Activated CD4-positive, alpha-beta memory T cell treated with anti-CD3 and anti-CD28 coated beads for 36 hours (primary cell): ENCODE data around the gene TCAP. TPM values are rescaled to one million over a fixed set of nuclear protein-coding genes. Genes with fewer than 3 reads are reported as not detected.

ENCODE experiments used
- CTCF ChIA-PET: fragments of 350-600 bp; sonication (Branson Sonifier 250); formaldehyde crosslinking; loops from one replicate; lab custom pipeline; 2021; ENCODE audit warnings: antibody characterized with exemption, inconsistent platforms; lab: Charles Lee
- POLR2A ChIA-PET: fragments of 350-600 bp; sonication (Branson Sonifier 250); formaldehyde crosslinking; loops from one replicate; lab custom pipeline; 2021; ENCODE audit warnings: antibody characterized with exemption; lab: Charles Lee
- DNase-seq: peaks from one replicate; pipeline ENCODE4 v3.0.0-alpha.2; 2020
- H3K27ac Mint-ChIP-seq: one replicate; pipeline ENCODE4 v1.8.0; 2021; ENCODE audit warnings: mixed read lengths
- H3K27me3 Mint-ChIP-seq: one replicate; pipeline ENCODE4 v1.8.0; 2021; ENCODE audit warnings: mixed read lengths
- H3K36me3 Mint-ChIP-seq: one replicate; pipeline ENCODE4 v1.8.0; 2021; ENCODE audit warnings: mixed read lengths
- H3K4me1 Mint-ChIP-seq: one replicate; pipeline ENCODE4 v1.8.0; 2021; ENCODE audit warnings: low read depth, mixed read lengths
- H3K4me3 Mint-ChIP-seq: one replicate; pipeline ENCODE4 v1.8.0; 2021; ENCODE audit warnings: mild to moderate bottlenecking, mixed read lengths
- H3K9me3 Mint-ChIP-seq: one replicate; pipeline ENCODE4 v1.8.0; 2021; ENCODE audit warnings: mixed read lengths
- intact Hi-C: fragments of 100-400 bp; cut with micrococcal nuclease; formaldehyde crosslinking; loops from one replicate; pipeline ENCODE4 v1.15.1; 2023
- total RNA-seq, 2 experiments: library from RNA; stranded (reverse); gene quantifications; one replicate each; pipeline ENCODE4 v1.2.3, GENCODE V29; 2021

Gene TCAP
- total RNA-seq, 2 experiments from 2014 or later: 0.80 to 0.90 TPM

DNA sequence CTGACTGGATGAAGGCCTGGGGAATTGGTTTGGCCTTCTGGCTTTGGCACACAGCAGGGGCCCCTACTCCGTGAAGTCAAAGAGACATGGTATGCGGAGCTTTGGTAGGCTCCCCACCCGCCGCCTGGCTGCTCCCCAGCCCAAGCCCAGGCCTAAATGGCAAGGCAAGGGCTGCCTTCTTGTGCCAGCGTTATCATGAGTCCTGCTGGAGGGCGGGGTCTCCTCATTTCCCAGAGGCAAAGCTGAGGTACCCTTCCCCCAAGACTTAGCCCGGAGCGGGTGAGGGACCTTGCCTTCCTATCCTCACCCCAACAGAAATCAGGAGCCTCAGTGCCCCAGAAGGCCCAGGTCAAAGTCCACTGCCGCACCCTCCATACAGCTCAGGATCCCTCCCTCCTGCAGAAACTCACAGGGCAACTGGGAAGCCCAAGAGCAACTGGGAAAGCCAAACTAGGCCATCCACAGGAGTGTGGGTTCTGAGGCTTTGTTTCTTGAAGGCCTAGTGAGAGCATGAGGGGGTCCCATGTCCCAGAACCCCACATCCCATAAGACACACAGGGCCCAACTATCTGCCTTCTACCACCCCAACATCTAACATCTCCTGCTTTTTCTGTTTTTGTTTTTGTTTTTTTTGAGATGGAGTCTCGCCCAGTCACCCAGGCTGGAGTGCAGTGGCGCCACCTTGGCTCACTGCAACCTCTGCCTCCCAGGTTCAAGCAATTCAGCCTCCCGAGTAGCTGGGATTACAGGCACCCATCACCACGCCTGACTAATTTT lies 13.4 kb downstream of the TCAP start:
- intact Hi-C loops: loop anchor here (2.0 kb wide), 1 partner anchor 20 kb away; no protein-coding TSS in a partner anchor
- peaks cover 7% of the 10 kb centered on the region for H3K36me3 Mint-ChIP-seq
- peaks cover 59% of the 10 kb centered on the region for H3K4me1 Mint-ChIP-seq
- H3K4me3 Mint-ChIP-seq: no peak overlapping the region
- DNase-seq: peak; percentile 31
- ChIA-PET POLR2A (interaction anchor here (1.1 to 1.6 kb wide), 2 partner anchors 10 to 14 kb away, joined by 3 to 8 read pairs; partner anchors contain the start of genes PGAP3 and TCAP), CTCF (interaction anchor here (1.1 to 4.3 kb wide), 10 partner anchors 7 to 183 kb away, joined by 3 to 19 read pairs (median 5); partner anchors contain the start of genes MIEN1, PGAP3 and PNMT)
- H3K27me3 Mint-ChIP-seq: no peaks in the 10 kb centered on the region
- no peaks in the 10 kb centered on the region for H3K9me3 Mint-ChIP-seq
- peak overlapping the region; percentile 88 for H3K27ac Mint-ChIP-seq

- H3K9me3 Mint-ChIP-seq: no peaks in the 10 kb centered on the region
- CTCF ChIA-PET: interaction anchor here (1.1 to 2.9 kb wide), 8 partner anchors 8 to 182 kb away, joined by 3 to 18 read pairs (median 5); partner anchors contain the start of genes MIEN1, PGAP3 and PNMT
- peaks cover 10% of the 10 kb centered on the region for H3K36me3 Mint-ChIP-seq
- H3K27ac Mint-ChIP-seq: peak overlapping the region; percentile 88
- H3K4me3 Mint-ChIP-seq: no peak overlapping the region
- DNase-seq: peak; percentile 59
- peaks cover 59% of the 10 kb centered on the region for H3K4me1 Mint-ChIP-seq
- H3K27me3 Mint-ChIP-seq: no peaks in the 10 kb centered on the region
- POLR2A ChIA-PET: no interaction called here
- intact Hi-C loops: loop anchor here (2.0 kb wide), 1 partner anchor 21 kb away; no protein-coding TSS in a partner anchor
Observed at GRCh38 chr17:39679521-39680192, 14.5 kb downstream of the TCAP start.

DNA sequence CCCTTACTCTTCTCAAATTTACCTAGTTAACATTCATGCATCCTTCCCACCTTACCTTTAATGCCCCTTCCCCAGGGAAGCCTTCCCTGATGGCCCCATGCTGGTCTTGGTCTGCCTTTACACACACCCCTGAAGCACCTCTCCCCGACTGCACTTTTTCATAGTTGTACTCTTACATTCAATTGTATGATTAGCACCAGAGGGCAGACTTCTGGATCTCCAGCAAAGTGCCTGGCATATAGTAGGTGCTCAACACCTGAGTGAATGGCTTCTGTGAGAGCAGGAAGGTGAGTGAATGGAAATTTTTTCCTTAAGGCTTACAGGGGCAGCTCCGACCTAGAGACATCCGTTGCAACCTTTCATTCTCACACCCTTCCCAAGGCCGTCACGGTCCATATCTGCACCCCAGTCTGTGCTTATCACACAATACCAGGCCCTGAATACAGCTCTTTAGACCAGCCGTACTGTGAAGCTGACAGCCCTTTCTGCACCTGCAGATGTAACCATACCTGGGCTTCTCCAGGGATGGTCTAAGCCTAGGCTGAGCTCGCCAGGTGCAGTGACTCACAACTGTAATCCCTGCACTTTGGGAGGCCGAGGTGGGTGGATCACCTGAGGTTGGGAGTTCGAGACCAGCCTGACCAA lies 18.3 kb downstream of the TCAP start:
- peaks cover 10% of the 10 kb centered on the region for H3K36me3 Mint-ChIP-seq
- CTCF ChIA-PET: interaction anchor here (1.7 kb wide), 1 partner anchor 15 kb away, joined by 6 read pairs; the partner anchor contains the start of gene PNMT

GRCh38 chr17:39684369-39685192 lies 19.4 kb downstream of the TCAP start:
- H3K27me3 Mint-ChIP-seq: no peaks in the 10 kb centered on the region
- H3K36me3 Mint-ChIP-seq: peaks cover 10% of the 10 kb centered on the region
- no peak for DNase-seq
- no peak overlapping the region for H3K27ac Mint-ChIP-seq
- H3K9me3 Mint-ChIP-seq: no peaks in the 10 kb centered on the region
- intact Hi-C loops: loop anchor here (5.0 kb wide), 4 partner anchors 47 to 183 kb away; partner anchors contain the start of genes MIEN1, STARD3 and ZPBP2
- ChIA-PET POLR2A (no interaction called here), CTCF (interaction anchor here (0.7 kb wide), 1 partner anchor 30 kb away, joined by 3 read pairs; no protein-coding TSS in a partner anchor)
- no peak overlapping the region for H3K4me3 Mint-ChIP-seq
- peaks cover 34% of the 10 kb centered on the region for H3K4me1 Mint-ChIP-seq

More for the DNA sequence above, 18.3 kb downstream of the TCAP start:
- H3K27ac Mint-ChIP-seq: no peak overlapping the region
- DNase-seq: no peak
- H3K4me1 Mint-ChIP-seq: peaks cover 37% of the 10 kb centered on the region
- H3K9me3 Mint-ChIP-seq: no peaks in the 10 kb centered on the region
- no peaks in the 10 kb centered on the region for H3K27me3 Mint-ChIP-seq
- POLR2A ChIA-PET: no interaction called here
- no peak overlapping the region for H3K4me3 Mint-ChIP-seq
- intact Hi-C loops: no loop called here

DNA sequence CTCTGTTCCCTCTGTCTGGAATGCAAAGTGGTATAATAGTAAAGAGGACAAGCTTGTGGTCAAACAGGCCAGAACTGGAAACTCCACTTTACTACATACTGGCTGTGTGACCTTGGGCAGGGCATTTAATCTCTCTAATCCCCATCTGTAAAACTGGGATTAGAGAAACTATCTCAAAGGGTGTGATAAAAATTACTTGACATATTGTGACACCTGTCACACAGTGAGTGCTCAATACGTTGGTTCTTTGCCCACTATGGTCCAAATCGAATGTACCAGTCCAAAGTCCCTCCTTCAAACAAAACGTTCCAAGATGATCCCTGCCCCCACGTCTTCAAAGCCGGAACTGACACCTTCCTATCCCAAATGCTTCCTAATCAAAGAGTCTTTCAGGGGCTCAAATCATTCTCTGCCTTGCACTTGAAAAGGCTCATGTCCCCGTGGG lies 22.0 kb downstream of the TCAP start:
- Mint-ChIP-seq H3K4me3 (peak overlapping the region; percentile 92), H3K27ac (peak overlapping the region; percentile 84), H3K36me3 (peaks cover 10% of the 10 kb centered on the region), H3K27me3 (no peaks in the 10 kb centered on the region), H3K4me1 (peaks cover 18% of the 10 kb centered on the region), H3K9me3 (no peaks in the 10 kb centered on the region)
- CTCF ChIA-PET: interaction anchor here (1.0 to 3.0 kb wide), 3 partner anchors 43 to 293 kb away, joined by 3 to 12 read pairs (median 4); partner anchors contain the start of genes MIEN1 and PSMD3
- intact Hi-C loops: loop anchor here (5.0 kb wide), 4 partner anchors 45 to 180 kb away; partner anchors contain the start of genes MIEN1, STARD3 and ZPBP2
- DNase-seq: no peak
- POLR2A ChIA-PET: interaction anchor here (1.4 to 1.5 kb wide), 2 partner anchors 12 to 42 kb away, joined by 4 to 7 read pairs; no protein-coding TSS in a partner anchor

DNA sequence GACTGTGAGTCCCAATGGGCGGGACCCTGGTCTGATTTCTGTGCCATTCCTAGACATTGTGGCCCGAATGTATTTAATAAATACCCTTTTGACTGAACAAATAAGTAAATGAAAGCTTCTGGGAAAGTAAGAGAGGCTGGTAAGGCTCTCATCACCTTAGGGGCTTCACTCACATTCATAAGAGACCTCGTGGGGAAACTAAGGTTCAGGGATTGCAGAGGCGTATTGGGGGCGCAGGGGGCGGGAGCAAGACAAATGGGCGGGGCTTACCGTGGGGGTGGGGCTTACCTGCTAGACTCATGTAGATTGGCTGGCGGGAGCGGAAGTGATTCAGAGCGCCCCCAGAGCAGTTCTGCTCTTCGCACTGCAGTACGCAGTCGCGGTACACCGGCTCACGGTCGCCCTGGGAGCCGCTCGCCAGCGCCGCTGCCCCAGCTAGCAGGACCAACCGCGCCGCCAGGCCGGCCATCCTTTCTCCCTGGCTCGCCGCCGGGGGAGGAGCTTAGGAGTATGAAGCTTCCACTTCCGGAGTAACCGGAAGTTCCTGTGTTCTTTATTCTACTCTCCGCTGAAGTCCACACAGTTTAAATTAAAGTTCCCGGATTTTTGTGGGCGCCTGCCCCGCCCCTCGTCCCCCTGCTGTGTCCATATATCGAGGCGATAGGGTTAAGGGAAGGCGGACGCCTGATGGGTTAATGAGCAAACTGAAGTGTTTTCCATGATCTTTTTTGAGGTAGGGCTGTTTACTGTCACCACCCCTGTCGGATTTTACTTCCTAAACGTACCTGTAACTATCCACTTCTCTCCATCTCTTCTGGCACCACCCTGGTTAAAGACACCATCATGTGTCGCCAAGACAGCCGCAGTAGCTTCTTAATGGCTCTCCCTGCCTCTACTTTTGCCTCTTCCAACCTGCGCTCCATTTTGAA lies 22.7 kb downstream of the TCAP start, which contains the start of gene PGAP3:
Gene PGAP3 (minus strand): TSS at position 512 of the 929 bp plus-strand sequence. CDS start 43 bp downstream, at position 469.
- CTCF ChIA-PET: interaction anchor here (1.0 to 3.0 kb wide), 8 partner anchors 9 to 293 kb away, joined by 3 to 12 read pairs (median 4); partner anchors contain the start of genes MIEN1 and PSMD3
- POLR2A ChIA-PET: interaction anchor here (0.7 to 1.8 kb wide), 5 partner anchors 10 to 293 kb away, joined by 4 to 8 read pairs (median 5); partner anchors contain the start of gene PSMD3
- Mint-ChIP-seq H3K27me3 (no peaks in the 10 kb centered on the region), H3K4me1 (peaks cover 18% of the 10 kb centered on the region), H3K27ac (peak within 1 kb of the TSS; percentile 84), H3K4me3 (peak within 1 kb of the TSS; percentile 92), H3K36me3 (peaks cover 7% of the 10 kb centered on the region), H3K9me3 (no peaks in the 10 kb centered on the region)
- intact Hi-C loops: loop anchor here (5.0 kb wide), 4 partner anchors 44 to 179 kb away; partner anchors contain the start of genes MIEN1, STARD3 and ZPBP2
- DNase-seq: peak; percentile 91

DNA sequence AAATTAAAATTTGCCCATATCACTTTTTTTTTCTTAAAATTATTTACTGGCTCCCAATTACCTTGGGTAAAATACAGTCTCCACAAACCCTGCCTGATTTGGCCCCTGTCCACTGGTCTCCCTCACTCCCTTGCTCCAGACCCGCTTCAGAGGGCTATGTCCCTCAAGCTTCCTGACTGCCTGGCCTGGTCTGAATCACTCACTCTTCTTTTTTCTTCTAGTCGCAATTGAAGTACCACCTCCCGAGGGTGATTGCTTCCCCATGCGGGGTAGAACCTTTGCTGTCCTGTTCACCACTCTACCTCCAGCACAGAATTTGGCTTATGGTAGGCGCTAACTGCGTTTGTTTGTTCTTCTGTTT lies 23.3 kb downstream of the TCAP start:
- intact Hi-C loops: loop anchor here (5.0 kb wide), 4 partner anchors 44 to 179 kb away; partner anchors contain the start of genes MIEN1, STARD3 and ZPBP2
- Mint-ChIP-seq H3K27ac (peak overlapping the region; percentile 84), H3K9me3 (no peaks in the 10 kb centered on the region), H3K27me3 (no peaks in the 10 kb centered on the region), H3K36me3 (peaks cover 4% of the 10 kb centered on the region), H3K4me3 (peak overlapping the region; percentile 92), H3K4me1 (peaks cover 18% of the 10 kb centered on the region)
- ChIA-PET POLR2A (interaction anchor here (1.0 to 1.8 kb wide), 4 partner anchors 11 to 41 kb away, joined by 4 to 8 read pairs (median 6); no protein-coding TSS in a partner anchor), CTCF (interaction anchor here (1.0 to 3.0 kb wide), 8 partner anchors 10 to 292 kb away, joined by 3 to 12 read pairs (median 4); partner anchors contain the start of genes MIEN1 and PSMD3)
- peak; percentile 19 for DNase-seq

DNA sequence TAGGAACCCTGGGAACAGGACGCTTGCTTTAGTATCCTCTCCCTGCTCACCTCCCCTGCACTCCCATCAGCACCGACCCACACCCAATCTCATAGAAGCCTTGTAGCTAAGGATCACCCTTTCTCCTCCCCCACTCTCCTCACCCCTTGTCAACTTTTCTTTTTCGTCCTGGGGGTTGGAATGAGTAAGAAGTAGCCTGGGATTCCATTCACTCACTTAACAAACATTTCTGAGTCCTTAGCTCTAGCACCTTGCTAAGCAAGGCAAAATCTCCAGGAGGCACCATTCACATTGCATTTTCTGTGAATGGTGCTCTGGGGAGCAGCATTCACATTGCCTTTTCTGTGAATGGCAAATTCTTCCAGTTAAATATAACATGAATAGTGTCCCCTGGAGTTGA lies 23.8 kb downstream of the TCAP start:
- H3K36me3 Mint-ChIP-seq: peaks cover 2% of the 10 kb centered on the region
- peak overlapping the region; percentile 92 for H3K4me3 Mint-ChIP-seq
- H3K27me3 Mint-ChIP-seq: no peaks in the 10 kb centered on the region
- POLR2A ChIA-PET: interaction anchor here (1.8 kb wide), 1 partner anchor 11 kb away, joined by 8 read pairs; no protein-coding TSS in a partner anchor
- no peaks in the 10 kb centered on the region for H3K9me3 Mint-ChIP-seq
- CTCF ChIA-PET: interaction anchor here (0.8 to 3.0 kb wide), 4 partner anchors 12 to 67 kb away, joined by 3 to 12 read pairs (median 10); partner anchors contain the start of gene MIEN1
- intact Hi-C loops: loop anchor here (5.0 kb wide), 4 partner anchors 43 to 178 kb away; partner anchors contain the start of genes MIEN1, STARD3 and ZPBP2
- no peak for DNase-seq
- H3K27ac Mint-ChIP-seq: peak overlapping the region; percentile 84
- H3K4me1 Mint-ChIP-seq: peaks cover 18% of the 10 kb centered on the region

DNA sequence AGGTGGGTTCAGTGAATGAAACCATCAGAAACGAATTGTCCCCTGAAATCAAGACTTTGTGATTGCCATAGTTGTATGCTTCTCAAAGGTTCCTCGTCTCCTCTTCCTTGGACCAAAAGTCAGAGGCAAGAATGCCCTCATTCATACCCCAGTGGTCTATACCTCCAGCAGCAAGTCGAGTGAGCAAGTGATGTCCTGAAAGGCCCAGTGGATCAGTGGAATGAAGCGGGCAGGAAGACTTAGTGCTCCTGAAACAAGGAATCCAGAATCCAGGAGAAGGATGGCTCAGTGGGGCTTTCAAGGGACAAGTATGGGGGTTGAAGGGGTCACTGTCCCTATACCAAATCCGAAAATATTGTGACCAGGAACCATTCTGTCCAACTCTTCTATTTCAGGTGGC lies 29.4 kb downstream of the TCAP start:
- DNase-seq: no peak
- Mint-ChIP-seq H3K4me3 (no peak overlapping the region), H3K4me1 (peaks cover 2% of the 10 kb centered on the region), H3K27ac (no peak overlapping the region), H3K36me3 (no peaks in the 10 kb centered on the region), H3K27me3 (peaks cover 10% of the 10 kb centered on the region), H3K9me3 (no peaks in the 10 kb centered on the region)
- CTCF ChIA-PET: interaction anchor here (1.6 kb wide), 1 partner anchor 36 kb away, joined by 3 read pairs; the partner anchor contains the start of gene MIEN1
- POLR2A ChIA-PET: no interaction called here
- intact Hi-C loops: no loop called here
